HG03135 (cell line): Measurements from ENCODE around the gene RIOX2.

Source experiments
- ATAC-seq: cut with Tn5 transposase; IDR thresholded peaks from one replicate; pipeline ENCODE4 v1.9.1; 2021; ENCODE audit warnings: mild to moderate bottlenecking, moderate library complexity; ENCODE audit not compliant: unreplicated experiment

Gene RIOX2

DNA sequence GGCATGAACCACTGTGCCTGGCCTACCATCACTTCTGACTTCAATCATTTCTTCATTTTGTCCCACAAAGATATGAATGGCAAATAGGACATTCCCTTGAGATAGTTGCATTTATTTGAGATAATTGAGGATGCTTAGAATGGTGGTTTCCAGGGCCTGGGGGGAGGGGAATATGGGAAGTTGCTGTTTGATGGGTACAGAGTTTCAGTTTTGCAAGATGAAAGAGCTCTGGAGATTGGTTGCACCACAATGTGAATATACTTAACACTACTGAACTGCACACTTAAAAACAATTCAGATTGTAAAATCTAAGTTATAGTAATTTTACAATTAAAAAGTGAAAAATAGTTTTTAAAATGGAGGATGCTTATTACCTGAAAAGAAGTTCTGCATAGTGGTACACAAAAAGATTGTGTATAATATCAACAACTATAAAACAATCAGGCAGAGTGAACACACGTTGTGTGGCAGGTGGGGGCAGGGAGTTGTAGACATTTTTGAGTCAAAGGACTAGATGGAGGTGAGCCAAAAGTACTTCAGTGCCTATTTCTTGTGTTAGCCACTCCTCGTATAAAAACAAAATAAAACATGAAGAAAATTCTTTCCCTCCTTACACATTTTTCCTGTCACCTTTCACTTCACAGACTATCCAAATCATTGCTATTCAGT, 18.5 kb upstream of the RIOX2 start:
- no peak for ATAC-seq

DNA sequence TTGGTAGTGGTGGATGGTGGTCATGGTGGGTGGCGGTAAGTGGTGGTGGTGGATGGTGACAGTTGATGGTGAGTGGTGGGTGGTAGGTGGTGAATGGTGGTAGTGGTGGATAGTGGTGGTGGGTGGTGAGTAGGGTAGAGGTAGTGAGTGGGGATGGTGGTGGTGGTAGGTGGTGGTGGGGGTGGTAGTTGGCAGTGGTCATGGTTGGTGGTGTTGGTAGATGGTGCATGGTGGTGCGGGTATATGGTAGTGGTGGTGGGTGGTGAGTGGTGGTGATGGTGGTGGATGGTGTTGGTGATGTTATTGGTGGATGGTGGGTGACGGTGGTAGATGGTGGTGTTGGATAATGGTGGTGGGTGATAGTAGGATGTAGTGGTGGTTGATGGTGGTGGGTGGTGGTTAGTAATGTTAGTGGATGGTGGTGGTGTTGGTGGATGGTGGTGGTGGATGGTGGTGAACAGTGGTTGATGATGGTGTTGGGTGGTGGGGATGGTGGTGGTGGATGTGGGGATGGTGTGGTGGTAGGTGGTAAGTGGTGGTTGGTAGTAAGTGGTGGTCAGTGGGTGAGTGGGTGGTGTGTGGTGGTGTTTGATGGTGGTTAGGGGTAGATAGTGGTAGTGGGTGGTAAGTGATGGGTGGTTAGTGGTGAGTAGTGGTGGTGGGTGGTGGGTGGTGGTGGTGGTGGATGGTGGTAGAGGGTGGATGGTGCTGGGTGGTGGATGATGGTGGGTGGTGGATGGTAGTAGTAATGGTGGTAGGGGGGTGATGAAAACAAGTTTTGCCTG, 16.7 kb upstream of the RIOX2 start:
- ATAC-seq = no peak

DNA sequence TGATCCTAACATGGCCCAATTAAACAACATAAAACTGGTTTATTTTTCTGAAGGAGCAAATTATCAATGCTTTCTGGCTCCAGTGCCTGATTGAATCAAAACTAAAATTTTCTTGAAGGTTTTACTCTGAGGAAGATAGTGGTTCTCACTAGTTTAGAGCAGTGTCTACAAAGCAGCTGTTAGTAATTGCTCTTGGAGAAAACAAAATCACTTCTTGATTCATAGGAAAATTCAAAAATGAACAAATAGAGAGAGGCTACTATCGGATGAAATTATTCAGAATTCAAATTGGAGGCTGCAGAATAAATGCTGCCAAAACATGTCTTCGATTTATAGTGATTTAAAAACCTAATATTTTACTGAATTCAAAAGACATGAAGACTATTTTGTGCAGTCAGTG, 15.1 kb upstream of the RIOX2 start:
- no peak for ATAC-seq

DNA sequence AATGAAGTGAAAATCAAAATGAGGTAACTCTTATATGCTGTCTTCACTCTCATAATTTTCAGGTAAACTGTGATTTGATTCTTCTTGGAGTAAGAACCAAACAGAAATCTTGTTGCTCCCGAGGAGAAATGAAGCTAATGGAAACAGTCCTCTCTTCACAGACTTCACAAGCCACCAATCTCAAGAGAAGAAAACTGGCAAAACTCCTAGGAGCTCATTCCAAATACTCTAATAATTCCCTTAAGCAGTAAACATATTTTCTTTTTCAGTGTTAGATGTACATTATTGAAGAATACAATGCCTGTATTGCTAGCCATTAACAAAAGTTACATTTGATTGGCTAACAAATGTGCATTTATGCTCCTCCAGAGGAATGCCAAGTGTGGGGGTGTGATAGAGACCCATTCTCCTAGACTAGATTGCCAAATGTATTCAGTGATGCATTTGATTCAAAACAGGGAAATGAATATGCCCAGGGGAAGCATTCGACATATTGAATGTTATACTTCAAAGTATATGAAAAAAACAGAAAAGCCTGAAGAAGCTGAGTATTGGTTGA, 11.8 kb upstream of the RIOX2 start:
- ATAC-seq = no peak

DNA sequence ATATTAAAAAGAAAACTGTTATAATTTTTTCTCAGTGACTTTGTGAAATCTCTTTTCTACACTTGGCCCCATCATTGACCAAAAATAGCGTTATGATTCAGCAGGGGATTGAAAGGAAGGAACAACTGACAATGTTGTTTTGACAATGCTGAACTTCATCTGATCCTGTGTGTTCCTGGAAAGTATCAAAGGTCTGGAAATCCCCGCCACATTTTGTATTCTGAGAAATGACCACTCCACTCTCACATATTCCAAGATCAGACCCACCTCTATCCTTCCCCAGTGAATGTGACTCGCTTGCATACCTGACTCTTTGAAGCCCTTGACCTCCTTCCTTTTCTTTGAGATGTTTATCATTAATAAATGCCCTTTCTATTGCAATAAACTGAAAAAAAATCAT, 9.7 kb upstream of the RIOX2 start:
- ATAC-seq = no peak

DNA sequence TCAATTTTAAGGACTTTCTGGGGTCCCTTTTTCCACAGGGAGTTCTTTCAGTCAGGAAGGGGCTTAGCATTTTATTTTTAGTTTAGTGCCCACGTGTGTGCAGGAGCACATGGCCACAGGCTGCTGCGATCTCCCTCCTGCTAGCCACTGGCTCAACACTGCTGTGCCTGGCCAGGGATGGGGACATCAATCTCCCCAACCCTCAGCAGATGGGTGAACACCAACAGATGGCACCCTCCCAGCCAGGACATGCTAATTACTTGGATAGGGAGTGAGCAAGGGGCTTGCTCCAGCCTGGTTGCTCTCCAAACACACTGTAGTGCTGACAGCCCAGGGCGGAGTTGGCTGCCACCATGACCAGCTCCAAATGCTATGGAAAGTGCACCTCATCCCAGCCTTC, 7.4 kb upstream of the RIOX2 start:
- ATAC-seq = no peak

DNA sequence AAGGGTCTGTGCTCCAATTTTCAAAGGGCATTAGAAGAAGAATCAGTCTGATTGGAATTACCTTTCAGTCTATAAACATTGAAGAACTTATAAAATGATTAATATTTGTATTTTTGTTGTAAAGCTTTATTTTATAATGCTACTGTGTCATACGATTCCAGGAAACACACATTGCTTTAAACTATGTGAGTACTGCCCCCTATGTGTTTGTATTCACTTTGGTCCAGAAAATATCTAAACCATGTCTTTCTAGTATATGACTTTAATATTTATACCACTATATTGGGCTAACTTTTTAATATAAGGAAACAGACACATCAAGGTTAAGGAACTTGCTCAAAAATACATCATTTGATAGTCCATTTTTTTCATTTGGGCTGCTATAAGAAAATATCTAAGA, 3.2 kb upstream of the RIOX2 start:
- ATAC-seq = no peak

DNA sequence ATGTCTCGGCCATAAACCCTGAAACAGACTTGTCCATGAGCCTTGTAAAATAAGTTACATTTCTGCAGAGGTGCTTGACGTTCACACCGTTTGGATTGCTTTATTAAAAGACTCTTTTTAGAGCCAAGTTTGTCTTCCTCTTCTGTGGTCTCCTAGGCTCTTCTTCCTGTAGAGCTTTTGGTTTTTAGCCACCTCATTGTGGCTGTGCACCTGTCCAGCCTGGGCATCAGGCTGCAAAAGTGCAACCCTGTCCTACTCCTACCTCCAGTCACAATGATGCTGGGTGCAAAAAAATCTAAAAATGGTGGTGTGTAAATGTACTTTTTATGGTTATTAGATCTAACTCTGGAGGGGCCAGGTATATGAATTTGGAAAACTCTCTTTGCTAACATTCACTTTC, 2.8 kb upstream of the RIOX2 start:
- ATAC-seq = no peak

DNA sequence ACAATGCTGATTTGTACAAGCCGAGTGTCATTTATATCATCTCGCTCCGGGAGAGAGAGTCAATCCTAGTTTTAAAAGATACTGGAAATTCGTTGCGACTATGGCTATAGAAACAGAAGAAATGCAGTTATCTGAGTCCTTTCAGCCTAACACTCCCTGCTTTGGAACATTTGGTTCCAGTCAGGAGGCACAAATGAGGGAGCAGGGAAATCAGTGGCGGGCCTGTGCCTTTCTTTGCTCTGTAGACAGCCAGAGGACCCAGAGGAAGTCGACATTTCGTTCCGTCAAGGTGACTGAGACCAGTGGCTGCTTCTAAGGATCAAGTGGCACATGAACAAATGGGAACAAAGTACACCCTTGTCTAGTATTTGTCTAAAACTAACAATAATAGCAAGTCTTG, 745 bp upstream of the RIOX2 start:
- ATAC-seq = no peak

DNA sequence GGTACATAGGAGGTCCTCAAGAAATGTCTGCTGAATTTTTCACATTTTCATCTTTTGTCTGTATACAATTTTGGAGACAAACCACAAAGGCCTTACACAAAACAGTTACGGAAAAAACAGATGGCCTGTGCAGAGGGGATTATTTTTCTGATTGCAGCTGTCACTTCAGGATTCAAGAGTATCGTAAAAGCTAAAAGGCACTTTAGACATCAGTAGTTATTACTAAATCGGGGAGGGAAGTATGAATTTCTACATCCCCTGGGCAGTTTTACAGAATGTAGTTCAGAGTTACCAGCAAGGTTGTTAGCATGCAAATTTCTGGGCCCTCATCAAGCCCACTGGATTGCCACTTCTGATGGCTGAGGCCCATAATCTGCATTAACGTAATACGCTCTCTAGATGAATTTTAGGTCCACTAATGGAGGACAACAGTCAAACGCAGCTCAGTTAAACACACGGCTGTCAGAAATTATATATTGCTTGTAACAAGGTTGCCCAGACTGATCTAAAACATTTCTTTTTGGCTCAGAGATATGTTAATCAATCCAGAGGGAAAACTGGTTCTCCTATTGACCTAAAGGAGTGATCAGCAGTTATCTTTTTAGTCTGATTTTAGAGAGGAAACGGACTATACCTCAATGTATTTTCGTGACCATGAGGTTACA, 1.1 kb downstream of the RIOX2 start:
- ATAC-seq = no peak

DNA sequence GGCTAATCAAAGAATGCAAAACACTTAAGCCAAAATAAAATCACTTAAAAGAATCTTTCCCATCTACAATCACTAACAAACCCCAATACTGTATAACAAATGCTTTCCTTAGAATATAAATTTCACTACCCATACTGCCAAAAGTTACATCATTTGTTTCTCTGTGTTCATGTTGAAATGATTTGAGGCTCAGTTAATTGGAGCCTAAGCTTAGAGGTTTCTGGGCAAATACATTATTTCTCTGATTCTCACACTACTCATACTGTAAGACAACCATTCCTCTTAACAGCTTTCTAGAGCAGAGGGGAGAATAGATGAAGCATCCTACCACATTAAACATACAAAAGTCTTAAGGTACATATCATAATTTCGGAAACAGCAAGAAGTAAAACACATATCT, 2.1 kb downstream of the RIOX2 start:
- ATAC-seq = no peak

DNA sequence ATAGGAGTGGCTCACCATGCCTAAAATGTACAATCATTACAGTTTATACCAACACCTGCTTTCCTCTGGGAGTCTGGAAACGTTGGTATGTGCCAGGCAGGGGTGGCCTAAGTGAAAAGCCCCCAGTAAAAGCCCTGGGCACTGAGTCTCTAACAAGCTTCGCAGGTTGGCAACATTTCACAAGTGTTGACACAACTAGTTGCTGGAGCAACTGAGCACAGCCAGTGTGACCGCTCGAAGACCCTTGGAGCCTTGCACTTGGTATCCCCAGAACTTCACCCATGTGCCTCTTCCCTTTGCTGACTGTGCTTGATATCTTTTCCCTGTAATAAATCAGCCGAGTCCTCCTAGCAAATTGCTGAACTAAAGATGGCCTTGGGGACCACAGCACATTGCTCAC, 2.7 kb downstream of the RIOX2 start:
- ATAC-seq = no peak

DNA sequence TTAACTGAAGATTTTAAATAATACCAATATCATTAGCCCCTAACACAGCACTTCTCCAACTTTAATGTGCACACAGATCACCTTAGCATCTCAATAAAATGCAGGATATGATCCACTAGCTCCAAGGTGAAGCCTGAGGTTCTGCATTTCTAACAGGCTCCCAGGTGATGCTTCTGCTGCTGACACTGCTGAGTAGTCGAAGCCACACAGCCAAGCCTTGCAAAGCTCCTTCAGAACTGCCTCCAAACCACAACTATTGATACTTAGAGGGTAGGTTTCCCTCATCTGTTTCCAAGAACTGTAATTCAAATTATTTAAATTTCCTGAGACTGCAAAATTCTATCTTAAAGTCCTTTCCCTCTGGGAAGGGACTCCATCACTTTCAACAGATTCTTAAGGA, 3.9 kb downstream of the RIOX2 start:
- ATAC-seq = no peak

DNA sequence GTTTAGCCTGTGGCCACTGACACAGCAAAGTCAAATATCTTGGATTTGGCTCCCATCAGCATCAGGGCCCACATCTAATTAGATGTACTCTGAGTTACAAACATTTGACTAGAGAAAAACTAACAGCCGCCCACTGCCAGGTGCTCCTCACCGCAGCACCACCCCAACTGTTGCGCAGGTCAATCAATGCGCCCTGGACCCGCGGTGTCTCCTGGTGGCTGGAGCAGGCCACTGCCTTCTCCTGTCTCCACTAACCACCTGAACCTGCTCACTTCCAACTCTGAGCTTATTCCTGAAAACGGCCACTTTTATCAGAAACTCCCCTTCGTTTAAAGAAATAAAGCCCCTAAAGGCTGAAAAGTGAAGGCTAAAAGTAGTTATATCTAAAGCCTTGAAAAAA, 4.3 kb downstream of the RIOX2 start:
- ATAC-seq = no peak

DNA sequence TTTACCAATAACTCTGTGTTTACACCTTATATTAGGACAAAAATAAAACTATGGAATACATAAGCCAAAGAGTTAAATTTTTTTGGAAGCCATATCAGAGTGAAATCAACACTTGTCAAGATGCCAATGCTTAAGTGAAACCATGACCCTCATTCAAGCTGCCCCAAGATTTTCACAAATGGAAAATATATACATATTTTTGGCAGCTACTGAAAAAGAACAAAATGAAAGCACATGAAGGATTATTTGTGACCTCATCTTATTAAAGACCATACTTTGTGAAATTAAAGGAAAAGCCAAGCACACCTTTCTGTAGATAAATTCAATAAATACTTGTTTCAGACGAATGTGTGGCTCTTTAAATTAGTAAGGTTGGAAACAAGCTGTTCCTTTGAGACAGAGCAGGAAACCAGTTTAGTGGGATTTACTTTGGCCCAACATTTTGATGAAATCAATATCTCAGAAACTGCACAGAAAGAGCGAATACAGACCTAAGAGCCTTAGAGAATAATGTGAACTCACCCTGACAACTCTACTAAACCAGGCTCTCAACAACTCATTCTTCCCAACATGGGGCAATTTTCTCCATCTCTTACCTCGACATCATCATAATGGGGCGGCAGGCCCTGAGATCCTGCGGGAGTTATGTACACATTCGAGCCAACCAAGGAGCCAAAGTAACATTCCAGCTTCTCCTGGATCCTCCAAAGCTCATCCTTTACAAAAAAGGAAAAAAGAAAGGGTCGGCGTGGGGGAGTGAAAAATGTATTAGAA, 11.1 kb downstream of the RIOX2 start:
- no peak for ATAC-seq

DNA sequence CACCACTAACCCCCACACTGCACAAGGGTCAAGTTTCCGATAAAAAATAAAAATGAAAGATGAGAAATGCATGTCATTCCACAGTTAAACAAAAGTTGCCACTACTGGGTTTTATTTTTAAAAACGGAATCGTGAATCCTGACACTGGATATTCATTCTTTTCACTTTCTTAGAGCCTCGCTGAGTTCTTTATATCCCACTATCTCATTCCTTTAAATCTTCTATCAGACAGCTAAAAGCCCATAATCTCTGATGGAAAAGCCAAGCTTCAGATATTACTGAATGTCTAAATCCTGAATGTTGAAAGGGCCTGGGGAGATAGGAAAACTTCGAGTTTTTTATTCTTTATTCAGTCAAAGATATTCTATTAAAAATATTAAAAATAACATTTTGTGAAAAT, 11.7 kb downstream of the RIOX2 start:
- ATAC-seq = no peak

DNA sequence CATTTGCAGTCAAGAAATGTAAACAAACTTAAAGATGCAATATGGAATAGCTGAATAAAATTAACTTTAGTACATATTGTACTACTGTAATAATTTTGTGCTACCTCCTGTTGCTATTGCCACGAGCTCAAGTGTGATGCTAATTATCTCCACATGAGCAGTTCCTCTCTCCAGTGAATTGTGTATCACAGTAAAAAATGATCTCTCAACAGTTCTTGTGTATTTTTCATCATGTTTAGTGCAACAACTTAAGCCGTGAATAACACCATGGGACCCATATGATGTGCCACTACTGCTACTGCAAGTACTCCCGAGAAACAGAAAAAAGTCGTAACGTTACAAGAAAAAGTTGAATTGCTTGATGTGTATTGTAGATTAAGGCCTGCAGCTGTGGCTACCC, 12.4 kb downstream of the RIOX2 start:
- no peak for ATAC-seq

DNA sequence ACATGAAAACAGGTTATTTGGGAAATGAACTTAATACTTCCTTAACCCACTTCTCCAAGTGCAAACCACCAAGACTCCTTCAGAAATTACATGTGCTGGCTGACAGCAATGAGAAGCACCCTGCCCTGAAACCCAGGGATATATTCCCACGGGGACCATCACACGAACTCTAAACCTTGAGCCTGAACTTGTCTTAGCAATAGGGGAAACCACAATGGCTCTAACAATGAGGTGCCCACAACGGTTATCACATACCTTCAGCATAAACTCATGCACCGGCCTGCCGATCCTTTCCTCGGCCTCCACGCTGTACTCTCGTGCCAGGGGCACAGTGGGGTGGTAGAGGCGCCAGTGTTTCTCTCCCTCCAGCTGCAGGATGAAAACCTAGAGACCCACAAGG, 13.4 kb downstream of the RIOX2 start:
- ATAC-seq = no peak

DNA sequence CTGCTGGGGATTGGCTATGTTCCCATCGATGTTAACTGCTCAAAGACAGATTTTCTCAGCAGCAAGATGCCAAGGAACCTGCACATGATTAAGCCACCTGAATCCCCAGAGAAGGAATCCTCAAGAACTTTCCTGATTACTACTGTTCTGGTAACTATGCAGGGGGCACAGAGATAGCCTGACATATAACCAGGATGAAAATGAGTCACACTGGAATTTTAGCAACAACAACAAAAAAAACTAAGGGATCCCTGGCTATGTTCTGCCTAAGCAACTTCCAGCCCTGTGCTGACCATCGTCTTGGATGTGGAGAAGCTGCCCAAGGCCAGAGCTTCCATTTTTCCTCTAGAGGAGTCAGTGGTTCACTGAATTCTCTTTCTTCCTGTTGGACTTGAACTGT, 13.8 kb downstream of the RIOX2 start:
- no peak for ATAC-seq

DNA sequence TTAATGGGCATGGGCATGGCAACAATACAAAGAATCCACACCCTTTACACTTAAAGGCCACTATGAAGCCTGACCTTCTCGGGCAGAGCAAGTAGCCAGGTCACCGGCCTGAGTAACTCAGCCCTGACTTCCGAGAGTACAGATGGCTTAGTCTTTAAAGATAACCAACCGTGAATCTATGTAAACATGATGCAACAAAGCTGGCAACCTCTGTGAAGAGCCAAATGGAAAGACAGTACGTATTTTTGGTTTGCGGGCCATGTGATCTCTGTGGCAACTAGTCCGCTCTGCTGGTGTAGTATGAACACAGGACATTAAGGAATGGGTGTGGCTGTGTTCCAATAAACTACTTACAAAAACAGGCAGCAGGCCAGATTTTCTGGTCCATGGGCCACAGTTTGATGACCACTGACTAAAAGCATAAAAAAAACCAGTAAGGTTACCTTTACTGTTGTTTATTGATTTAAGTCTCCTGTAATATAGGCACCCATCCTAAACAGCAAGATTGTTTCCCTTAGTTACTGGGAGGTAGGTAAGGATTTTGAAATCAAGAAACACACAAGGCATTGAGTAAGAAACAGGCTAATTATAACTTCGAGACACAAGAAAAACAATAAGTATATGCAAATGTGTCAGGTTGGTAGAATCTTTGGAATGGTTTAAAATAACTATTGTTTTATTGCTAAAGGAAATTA, 14.5 kb downstream of the RIOX2 start:
- ATAC-seq = no peak

DNA sequence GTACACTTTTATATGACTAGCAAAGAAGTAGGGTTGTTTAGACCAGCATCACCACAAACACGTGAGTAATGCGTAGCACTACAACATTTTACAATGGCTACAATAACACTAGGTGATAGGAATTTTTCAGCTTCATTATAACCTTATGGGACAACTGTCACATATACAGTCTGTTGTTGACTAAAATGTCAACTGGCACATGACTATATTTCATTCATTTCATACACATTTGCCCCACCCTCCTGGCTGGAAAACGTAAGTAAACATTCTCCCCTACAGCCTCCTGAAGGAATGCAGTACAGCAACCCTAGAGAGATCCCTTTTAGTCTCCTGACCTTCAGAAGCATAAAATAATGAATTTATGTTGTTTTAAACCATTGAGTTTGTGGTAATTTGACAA, 16.2 kb downstream of the RIOX2 start:
- no peak for ATAC-seq
